HL-60/S4 treated with retinoic acid at 250 ng/mL for 4 days and 3 days (cell line): ENCODE measurements around the gene GRIN3B.

ENCODE experiments used
- in situ Hi-C: fragments of 300-500 bp; cut with MboI; formaldehyde crosslinking; loops from 2 replicates; pipeline ENCODE4 v1.7.0; 2022; ENCODE audit warnings: low sequenced_read_pairs

GRIN3B gene

DNA sequence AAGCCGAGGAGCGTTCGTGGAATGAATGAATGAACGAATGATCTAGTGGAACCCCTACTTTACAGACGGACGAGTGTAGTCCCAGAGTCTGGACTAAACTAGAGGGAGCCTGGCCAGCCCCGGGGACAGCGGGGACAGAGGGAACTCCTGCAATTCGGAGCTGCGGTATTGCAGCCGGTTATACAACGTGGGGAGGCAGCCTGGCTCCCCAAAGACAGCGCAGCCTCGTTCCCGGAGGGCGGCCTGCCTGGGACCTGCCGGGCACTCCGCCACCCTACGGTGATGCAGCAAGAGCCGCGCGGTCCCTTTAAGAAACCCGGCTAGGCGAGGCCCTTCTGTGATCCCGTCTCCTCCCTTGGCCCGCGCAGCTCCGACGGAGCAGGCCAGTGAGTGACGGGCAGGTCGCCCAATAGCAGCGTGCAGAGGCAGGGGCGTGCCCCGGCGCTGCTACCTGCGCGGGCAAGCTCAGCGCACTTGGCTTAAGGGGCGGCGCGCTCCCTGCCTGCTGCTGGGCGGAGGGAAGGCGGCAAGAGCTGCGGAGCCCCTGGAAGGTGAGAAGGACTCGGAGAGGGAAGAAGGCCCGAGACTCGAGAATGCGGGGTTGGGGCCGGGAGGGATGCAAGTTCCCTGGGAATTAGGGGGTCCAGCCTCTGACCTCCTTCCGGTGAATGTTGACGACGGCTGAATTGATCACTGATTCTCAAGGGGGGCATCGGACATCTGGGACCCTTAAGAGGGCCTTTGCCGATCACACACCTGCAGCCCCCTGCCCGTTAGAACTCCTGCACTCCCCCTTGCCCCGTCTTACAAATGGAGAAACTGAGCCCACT lies 39.6 kb downstream of the GRIN3B start, which contains the start of gene ABCA7:
Gene ABCA7, plus strand, starts transcription at position 462 of the 830 bp plus-strand sequence. CDS start 1,255 bp downstream, outside the sequence.
- in situ Hi-C loops = no loop called here

DNA sequence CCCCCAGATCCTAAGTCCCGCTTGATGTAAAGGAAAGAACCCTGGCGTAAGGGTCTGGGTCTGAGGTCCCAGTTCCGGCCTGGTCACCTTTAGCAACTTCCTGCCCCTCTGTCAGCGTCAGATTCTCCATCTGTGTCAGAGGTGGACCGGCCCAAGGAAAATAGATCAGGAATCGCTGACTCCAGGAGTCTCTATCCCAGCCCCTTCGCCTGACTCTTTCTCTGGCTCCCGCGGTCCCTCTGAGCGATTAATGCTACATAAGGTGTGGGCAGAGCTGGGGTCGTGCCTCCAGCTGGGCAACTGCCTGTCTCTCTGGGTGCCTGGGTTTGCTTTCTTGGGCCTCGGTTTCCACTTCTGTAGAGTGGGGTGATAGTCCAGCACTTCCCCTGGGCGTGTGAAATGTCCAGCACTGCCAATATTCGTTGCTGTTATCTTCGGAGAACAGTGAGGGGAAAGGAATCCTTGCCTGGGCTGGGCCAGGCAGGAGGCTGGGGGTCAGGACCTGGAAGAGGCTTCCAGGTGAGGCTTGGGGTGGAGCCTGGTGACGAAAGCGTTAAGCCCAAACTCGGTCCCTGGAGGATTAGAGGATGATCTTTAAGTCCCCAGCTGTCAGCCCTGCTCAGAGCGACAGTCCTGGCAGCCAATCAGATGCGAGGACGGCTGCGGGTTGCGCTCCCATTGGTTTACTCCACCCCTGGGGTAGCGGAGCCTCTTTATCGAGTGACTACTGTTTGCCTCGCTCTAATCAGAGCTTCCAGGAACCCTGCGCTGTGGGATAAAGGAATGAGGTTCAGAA lies 40.5 kb downstream of the GRIN3B start:
- in situ Hi-C loops = no loop called here

- in situ Hi-C loops = no loop called here
Observed at GRCh38 chr19:1041272-1041834, 41.1 kb downstream of the GRIN3B start.

DNA sequence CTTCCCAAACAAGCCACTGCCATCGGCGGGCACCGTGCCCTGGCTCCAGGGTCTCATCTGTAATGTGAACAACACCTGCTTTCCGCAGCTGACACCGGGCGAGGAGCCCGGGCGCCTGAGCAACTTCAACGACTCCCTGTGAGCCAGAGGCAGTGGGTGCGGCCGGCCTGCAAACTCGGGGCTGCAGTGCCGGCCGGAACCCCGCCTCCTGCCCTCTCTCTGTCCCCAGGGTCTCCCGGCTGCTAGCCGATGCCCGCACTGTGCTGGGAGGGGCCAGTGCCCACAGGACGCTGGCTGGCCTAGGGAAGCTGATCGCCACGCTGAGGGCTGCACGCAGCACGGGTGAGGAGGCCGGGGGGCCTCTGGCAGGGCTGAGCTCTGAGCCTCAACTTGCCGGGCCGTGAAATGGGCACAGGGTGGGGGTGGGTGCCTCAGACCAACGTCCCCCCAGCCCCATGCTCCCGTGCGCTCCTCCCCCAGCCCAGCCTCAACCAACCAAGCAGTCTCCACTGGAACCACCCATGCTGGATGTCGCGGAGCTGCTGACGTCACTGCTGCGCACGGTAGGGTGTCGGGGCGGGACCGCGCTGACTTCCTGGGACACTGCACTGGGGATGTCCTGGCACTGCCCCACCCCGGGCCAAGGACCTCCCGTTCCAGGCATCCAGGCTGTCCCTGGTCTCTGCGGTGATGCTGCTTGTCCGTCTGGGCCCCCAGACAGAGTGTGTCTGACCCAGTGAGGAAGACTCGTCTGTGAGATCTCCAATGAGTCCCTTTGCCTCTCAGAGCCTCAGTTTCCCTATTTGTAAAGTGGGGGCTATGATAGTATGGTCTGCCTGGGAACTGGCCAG lies 41.8 kb downstream of the GRIN3B start:
- in situ Hi-C loops = no loop called here

GRCh38 chr19:1042689-1043511 lies 42.7 kb downstream of the GRIN3B start:
- in situ Hi-C loops = no loop called here

DNA sequence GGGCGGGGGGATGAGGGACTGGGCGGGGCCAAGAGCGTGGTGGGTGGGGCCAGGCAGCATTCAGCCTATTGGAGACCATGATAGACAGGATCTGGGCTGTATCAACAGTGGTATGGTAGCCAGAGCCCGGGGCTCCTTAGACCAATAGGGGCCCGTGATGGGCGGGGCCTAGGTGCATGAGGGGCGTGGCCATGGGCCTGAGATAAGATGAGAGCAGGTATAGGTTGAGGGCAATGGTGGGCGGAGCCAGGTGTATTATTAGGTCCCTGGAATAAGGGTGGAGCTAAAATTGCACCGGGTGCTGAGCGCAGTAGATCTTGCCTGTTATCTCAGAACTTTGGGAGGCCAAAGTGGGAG lies 45.0 kb downstream of the GRIN3B start:
- in situ Hi-C loops = no loop called here

- in situ Hi-C loops = no loop called here
Observed at GRCh38 chr19:1046117-1046626, 46.0 kb downstream of the GRIN3B start.

GRCh38 chr19:1046836-1047695 lies 46.8 kb downstream of the GRIN3B start:
- in situ Hi-C loops = no loop called here

DNA sequence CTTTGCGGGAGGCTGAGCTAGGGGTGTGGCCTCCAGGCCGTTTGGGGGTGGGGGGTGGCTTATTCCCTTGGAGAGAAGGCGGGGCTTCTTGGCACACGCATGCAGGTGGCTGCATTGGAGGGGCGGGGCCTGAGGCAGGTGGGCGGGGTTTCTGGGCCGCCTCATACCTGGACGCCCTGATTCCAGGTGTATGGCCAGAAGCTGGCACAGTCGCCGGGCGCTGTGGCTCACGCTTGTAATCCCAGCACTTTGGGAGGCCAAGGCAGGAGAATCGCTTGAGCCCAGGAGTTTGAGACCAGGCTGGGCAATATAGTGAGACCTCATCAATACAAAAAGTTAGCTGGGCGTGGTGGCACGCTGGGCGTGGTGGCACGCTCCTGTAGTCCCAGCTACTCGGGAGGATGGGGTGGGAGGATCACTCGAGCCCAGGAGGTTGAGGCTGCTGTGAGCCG lies 47.5 kb downstream of the GRIN3B start:
- in situ Hi-C loops = no loop called here

DNA sequence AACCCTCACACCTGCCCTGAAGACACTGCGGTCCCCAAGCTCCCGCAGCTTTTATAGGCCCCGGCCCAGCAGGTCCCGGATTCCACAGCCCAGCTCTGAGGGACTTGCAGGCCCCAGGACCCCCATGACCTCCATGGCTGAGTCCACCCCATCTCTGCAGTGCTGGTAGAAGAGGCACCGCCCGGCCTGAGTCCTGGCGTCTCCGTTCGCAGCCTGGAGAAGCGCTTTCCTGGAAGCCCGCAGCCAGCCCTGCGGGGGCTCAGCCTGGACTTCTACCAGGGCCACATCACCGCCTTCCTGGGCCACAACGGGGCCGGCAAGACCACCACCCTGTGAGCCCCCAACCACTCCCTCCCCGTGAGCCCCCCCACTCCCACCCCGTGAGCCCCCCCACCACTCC lies 48.9 kb downstream of the GRIN3B start:
- in situ Hi-C loops = no loop called here

- in situ Hi-C loops = no loop called here
Observed at GRCh38 chr19:1049800-1050199, 49.6 kb downstream of the GRIN3B start.

DNA sequence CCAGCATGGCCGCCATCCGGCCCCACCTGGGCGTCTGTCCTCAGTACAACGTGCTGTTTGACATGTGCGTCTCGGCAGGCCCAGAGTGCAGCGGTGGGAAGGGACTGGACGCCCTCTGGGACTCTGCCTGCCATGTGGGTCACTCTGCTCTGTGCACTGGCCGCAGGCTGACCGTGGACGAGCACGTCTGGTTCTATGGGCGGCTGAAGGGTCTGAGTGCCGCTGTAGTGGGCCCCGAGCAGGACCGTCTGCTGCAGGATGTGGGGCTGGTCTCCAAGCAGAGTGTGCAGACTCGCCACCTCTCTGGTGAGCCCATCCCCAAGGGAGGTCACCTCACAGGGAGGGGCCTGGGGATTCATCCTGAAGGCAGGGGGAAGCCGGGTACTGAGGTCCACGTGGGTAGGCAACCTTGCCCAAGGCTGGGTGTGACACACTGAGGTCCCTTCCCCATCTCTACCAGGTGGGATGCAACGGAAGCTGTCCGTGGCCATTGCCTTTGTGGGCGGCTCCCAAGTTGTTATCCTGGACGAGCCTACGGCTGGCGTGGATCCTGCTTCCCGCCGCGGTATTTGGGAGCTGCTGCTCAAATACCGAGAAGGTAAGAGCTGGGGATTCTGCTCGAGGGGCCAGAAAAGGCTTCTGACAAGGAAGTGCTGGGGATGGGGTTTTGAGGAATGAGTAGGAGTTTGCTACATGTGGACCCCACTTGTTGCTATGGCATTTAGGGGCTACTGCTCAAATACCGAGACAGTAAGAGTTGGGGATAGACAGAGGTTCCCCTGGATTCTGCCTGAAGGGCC lies 51.0 kb downstream of the GRIN3B start:
- in situ Hi-C loops = no loop called here

DNA sequence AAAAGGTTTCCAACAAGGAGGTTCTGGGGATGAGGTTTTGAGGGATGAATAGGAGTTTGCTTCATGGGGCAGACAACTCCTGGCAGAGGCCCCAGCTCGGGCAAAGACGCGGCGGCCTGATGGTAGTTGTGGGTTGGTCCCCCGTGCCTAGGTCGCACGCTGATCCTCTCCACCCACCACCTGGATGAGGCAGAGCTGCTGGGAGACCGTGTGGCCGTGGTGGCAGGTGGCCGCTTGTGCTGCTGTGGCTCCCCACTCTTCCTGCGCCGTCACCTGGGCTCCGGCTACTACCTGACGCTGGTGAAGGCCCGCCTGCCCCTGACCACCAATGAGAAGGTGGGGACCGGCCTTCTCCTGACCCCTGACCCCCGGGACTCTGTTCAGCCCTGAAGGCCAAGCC lies 51.6 kb downstream of the GRIN3B start:
- in situ Hi-C loops = no loop called here

DNA sequence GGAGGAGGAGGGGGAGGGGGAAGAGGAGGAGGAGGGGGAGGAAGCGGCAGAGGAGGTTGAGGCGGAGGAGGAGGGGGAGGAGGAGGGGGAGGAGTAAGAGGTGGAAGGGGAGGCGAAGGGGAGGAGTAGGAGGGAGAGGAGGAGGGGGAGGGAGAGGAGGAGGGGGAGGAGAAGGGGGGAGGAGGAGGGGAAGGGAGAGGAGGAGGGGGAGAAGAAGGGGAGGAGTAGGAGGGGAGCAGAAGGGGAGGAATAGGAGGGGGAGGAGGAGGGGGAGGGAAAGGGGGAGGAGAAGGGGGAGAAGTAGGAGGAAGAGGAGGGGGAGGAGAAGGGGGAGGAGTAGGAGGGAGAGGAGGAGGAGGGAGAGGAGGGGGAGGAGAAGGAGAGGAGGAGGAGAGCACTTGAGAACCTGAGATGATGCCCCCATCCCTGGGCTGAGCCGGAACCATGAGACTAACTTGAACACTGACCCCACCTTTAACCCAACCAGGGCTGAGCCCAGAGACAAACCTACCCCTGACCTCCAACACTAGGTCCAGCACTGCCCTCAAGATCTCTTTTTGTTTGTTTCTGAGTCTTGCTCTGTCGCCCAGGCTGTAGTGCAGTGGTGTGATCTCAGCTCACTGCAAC lies 52.2 kb downstream of the GRIN3B start:
- in situ Hi-C loops = no loop called here

GRCh38 chr19:1053176-1054101 lies 53.2 kb downstream of the GRIN3B start:
- in situ Hi-C loops = no loop called here
